HEK293 (cell line): ENCODE measurements around the gene TEX19.
A peak's percentile ranks its signal among the peaks of the same experiment; 100 is the strongest.

Experiments used
- CTCF ChIA-PET: fragments of 350-600 bp; formaldehyde crosslinking; extraction: SDS; loops from one replicate; lab custom pipeline; 2021; ENCODE audit warnings: antibody characterized with exemption; lab: Yijun Ruan, JAX
- POLR2A ChIA-PET: fragments of 300-600 bp; formaldehyde crosslinking; extraction: SDS; loops from one replicate; lab custom pipeline; 2020; ENCODE audit warnings: antibody characterized with exemption, inconsistent platforms; lab: Yijun Ruan, JAX
- H3K27ac ChIP-seq: fragments of 200-500 bp; sonication (Bioruptor generic); 2 replicates; pipeline ENCODE4 v1.5.1; 2014; ENCODE audit warnings: low read depth, low read length, control low read depth, inconsistent platforms; ENCODE audit errors: extremely low read depth
- H3K36me3 ChIP-seq, 2 experiments: fragments of 200-500 bp in 1 of 2; sonication (Bioruptor generic) in 1 of 2; 1 replicate in 1 of 2; 2 replicates in 1 of 2; pipeline ENCODE4 v1.5.1; 2014 to 2017; ENCODE audit warnings: inconsistent platforms in 2 of 2, low read length in 2 of 2; ENCODE audit not compliant: control insufficient read depth in 2 of 2, insufficient read depth in 1 of 2
- H3K4me1 ChIP-seq: fragments of 200-500 bp; sonication (Bioruptor generic); 2 replicates; pipeline ENCODE4 v1.5.1; 2014; ENCODE audit warnings: mild to moderate bottlenecking, low read length, inconsistent platforms; ENCODE audit not compliant: control insufficient read depth, insufficient read depth
- H3K4me3 ChIP-seq: 2 replicates; pipeline ENCODE4 v1.5.1; 2011; ENCODE audit warnings: low read depth, mild to moderate bottlenecking, control low read depth, low read length, moderate library complexity
- H3K9me3 ChIP-seq: fragments of 200-500 bp; sonication (Bioruptor generic); 2 replicates; pipeline ENCODE4 v1.5.1; 2014; ENCODE audit warnings: low read depth, low read length, inconsistent platforms; ENCODE audit not compliant: control insufficient read depth, insufficient read depth
- BCL6B ChIP-seq: fragments of 450-650 bp; formaldehyde crosslinking; IDR thresholded peaks from 2 replicates; pipeline ENCODE4 v1.5.1; 2017; ENCODE audit warnings: missing biosample characterization, missing genetic modification characterization
- GLIS1 ChIP-seq: fragments of 450-650 bp; formaldehyde crosslinking; IDR thresholded peaks from 2 replicates; pipeline ENCODE4 v1.5.1; 2016; ENCODE audit warnings: missing biosample characterization, missing genetic modification characterization
- GLIS2 ChIP-seq: fragments of 450-650 bp; formaldehyde crosslinking; IDR thresholded peaks from 2 replicates; pipeline ENCODE4 v1.5.1; 2016; ENCODE audit warnings: missing biosample characterization, missing genetic modification characterization
- RBAK ChIP-seq: fragments of 450-650 bp; formaldehyde crosslinking; IDR thresholded peaks from 2 replicates; pipeline ENCODE4 v1.5.1; 2016; ENCODE audit warnings: missing biosample characterization, missing genetic modification characterization
- ZNF138 ChIP-seq: fragments of 450-650 bp; formaldehyde crosslinking; IDR thresholded peaks from 2 replicates; pipeline ENCODE4 v1.5.1; 2016; ENCODE audit warnings: missing biosample characterization, missing genetic modification characterization, borderline replicate concordance
- ZNF24 ChIP-seq: fragments of 450-650 bp; formaldehyde crosslinking; IDR thresholded peaks from 2 replicates; pipeline ENCODE4 v1.5.1; 2016; ENCODE audit warnings: missing biosample characterization, missing genetic modification characterization
- ZNF266 ChIP-seq: fragments of 450-650 bp; formaldehyde crosslinking; IDR thresholded peaks from 2 replicates; pipeline ENCODE4 v1.5.1; 2016; ENCODE audit warnings: missing biosample characterization, missing genetic modification characterization, low read depth
- ZNF335 ChIP-seq: fragments of 450-650 bp; formaldehyde crosslinking; conservative IDR thresholded peaks from 2 replicates; pipeline ENCODE4 v1.5.1; 2016; ENCODE audit warnings: missing biosample characterization, missing genetic modification characterization
- ZNF423 ChIP-seq: fragments of 450-650 bp; formaldehyde crosslinking; IDR thresholded peaks from 2 replicates; pipeline ENCODE4 v1.5.1; 2016; ENCODE audit warnings: missing biosample characterization, missing genetic modification characterization
- ZNF529 ChIP-seq: fragments of 450-650 bp; formaldehyde crosslinking; IDR thresholded peaks from 2 replicates; pipeline ENCODE4 v1.5.1; 2017; ENCODE audit warnings: missing genetic modification characterization, missing biosample characterization; ENCODE audit not compliant: insufficient replicate concordance
- ZNF585B ChIP-seq: fragments of 450-650 bp; formaldehyde crosslinking; IDR thresholded peaks from 2 replicates; pipeline ENCODE4 v1.5.1; 2016; ENCODE audit warnings: missing biosample characterization, missing genetic modification characterization
- ZNF610 ChIP-seq: fragments of 450-650 bp; formaldehyde crosslinking; IDR thresholded peaks from 2 replicates; pipeline ENCODE4 v1.5.1; 2016; ENCODE audit warnings: missing biosample characterization, missing genetic modification characterization, borderline replicate concordance
- ZNF701 ChIP-seq: fragments of 450-650 bp; formaldehyde crosslinking; IDR thresholded peaks from 2 replicates; pipeline ENCODE4 v1.5.1; 2016; ENCODE audit warnings: missing biosample characterization, missing genetic modification characterization
- ZNF791 ChIP-seq: fragments of 450-650 bp; formaldehyde crosslinking; IDR thresholded peaks from 2 replicates; pipeline ENCODE4 v1.5.1; 2016; ENCODE audit warnings: missing biosample characterization, missing genetic modification characterization
- TF ChIP-seq, protein P1 (sequence below): fragments of 450-650 bp; formaldehyde crosslinking; conservative IDR thresholded peaks from 2 replicates; pipeline ENCODE4 v1.5.1; 2016; ENCODE audit warnings: low read depth, missing biosample characterization, missing genetic modification characterization

The TEX19 gene

DNA sequence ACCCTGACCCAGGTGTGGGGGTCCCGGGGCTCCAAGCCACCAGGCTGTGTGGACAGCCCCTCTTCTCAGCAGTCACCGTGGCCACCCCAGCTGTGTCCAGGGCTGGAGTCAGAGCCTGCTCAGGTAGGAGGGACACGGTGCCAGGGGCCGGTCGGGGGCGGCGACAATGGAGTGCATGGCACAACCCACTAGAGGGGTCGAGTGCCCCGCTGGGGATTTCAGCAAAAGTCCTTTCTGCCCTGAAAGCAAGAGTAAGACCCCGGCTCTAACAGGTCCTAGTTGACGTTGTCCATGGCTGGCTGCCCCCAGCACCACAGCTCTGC, 23.8 kb downstream of the TEX19 start (continued):
- TF ChIP-seq, protein P1, sequence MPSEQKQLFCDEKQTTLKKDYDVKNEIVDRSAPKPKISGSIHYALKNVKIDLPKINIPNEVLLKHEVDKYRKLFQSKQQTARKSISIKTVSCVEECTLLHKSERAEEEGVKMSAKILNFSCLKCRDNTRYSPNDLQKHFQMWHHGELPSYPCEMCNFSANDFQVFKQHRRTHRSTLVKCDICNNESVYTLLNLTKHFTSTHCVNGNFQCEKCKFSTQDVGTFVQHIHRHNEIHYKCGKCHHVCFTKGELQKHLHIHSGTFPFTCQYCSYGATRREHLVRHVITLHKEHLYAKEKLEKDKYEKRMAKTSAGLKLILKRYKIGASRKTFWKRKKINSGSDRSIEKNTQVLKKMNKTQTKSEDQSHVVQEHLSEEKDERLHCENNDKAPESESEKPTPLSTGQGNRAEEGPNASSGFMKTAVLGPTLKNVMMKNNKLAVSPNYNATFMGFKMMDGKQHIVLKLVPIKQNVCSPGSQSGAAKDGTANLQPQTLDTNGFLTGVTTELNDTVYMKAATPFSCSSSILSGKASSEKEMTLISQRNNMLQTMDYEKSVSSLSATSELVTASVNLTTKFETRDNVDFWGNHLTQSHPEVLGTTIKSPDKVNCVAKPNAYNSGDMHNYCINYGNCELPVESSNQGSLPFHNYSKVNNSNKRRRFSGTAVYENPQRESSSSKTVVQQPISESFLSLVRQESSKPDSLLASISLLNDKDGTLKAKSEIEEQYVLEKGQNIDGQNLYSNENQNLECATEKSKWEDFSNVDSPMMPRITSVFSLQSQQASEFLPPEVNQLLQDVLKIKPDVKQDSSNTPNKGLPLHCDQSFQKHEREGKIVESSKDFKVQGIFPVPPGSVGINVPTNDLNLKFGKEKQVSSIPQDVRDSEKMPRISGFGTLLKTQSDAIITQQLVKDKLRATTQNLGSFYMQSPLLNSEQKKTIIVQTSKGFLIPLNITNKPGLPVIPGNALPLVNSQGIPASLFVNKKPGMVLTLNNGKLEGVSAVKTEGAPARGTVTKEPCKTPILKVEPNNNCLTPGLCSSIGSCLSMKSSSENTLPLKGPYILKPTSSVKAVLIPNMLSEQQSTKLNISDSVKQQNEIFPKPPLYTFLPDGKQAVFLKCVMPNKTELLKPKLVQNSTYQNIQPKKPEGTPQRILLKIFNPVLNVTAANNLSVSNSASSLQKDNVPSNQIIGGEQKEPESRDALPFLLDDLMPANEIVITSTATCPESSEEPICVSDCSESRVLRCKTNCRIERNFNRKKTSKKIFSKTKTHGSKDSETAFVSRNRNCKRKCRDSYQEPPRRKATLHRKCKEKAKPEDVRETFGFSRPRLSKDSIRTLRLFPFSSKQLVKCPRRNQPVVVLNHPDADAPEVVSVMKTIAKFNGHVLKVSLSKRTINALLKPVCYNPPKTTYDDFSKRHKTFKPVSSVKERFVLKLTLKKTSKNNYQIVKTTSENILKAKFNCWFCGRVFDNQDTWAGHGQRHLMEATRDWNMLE, result no peak
- TF ChIP-seq BCL6B (tag by site-specific recombination) (no peak), ZNF585B (no peak), ZNF335 (no peak)

- ChIA-PET POLR2A (no interaction called here), CTCF (no interaction called here)
- no peaks in the 10 kb centered on the region for H3K36me3 ChIP-seq
- no peaks in the 10 kb centered on the region for H3K9me3 ChIP-seq
- no peaks in the 10 kb centered on the region for H3K4me1 ChIP-seq
- no peak overlapping the region for H3K27ac ChIP-seq
- no peak for TF ChIP-seq ZNF423 (tag by site-specific recombination)
- no peak for TF ChIP-seq ZNF138 (tag by site-specific recombination)
- no peak for TF ChIP-seq ZNF266 (tag by site-specific recombination)
- TF ChIP-seq ZNF24, result no peak
- TF ChIP-seq ZNF529, result no peak
- no peak for TF ChIP-seq ZNF791 (tag by site-specific recombination)
- TF ChIP-seq RBAK (tag by site-specific recombination), result no peak
- TF ChIP-seq ZNF610 (tag by site-specific recombination), result no peak
- TF ChIP-seq, all 188 proteins: peak for 0
- H3K4me3 ChIP-seq, result no peak overlapping the region
Measured at GRCh38 chr17:82383411-82383810, 24.4 kb downstream of the TEX19 start.

DNA sequence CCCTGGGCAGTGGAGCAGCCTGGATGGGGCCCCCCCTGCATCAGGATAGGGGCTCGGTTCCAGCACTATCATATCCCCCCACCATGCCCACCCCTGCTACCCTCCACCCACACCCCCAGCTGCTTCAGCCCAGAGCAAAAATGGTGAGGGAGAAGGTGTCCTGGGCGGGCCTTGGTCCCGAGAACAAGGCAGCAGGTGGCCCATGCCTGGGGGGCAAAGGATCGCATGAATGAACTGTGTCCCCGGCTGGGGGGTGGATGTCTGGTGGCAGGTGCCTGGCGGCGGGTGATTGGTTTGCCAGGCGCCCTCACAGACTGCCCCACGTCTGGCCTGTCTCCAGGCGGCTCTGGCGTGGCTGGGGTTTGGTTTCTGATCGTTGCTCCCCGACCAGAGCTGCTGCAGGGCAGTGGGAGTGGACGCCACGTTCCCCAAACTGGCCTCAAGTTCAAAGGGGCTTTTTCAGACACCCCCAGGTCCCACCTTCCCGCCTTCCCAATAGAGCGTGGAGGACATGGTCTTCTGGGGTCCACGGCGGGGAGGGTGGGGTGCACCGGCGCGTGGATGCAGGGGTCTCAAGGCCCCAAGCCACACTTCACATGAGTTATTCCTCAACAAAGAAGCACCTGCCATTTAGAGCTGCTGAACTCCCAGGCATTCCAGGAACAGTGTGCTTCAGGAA, 25.1 kb downstream of the TEX19 start:
- Histone ChIP-seq H3K27ac (no peak overlapping the region), H3K36me3 (no peaks in the 10 kb centered on the region), H3K4me1 (no peaks in the 10 kb centered on the region), H3K9me3 (no peaks in the 10 kb centered on the region), H3K4me3 (no peak overlapping the region)
- ChIA-PET POLR2A (no interaction called here), CTCF (no interaction called here)
- no peak for TF ChIP-seq ZNF701 (tag by site-specific recombination)
- peak; percentile 79 for TF ChIP-seq GLIS1 (tag by site-specific recombination)
- peak; percentile 28 for TF ChIP-seq GLIS2 (tag by site-specific recombination)
